ENCODE measurements around the gene GSX2.
"Not testable (repeated sequence)": the region's sequence is repeated elsewhere in the genome, so short reads cannot be mapped to it uniquely, and the experiment has no call there.

The GSX2 gene

DNA sequence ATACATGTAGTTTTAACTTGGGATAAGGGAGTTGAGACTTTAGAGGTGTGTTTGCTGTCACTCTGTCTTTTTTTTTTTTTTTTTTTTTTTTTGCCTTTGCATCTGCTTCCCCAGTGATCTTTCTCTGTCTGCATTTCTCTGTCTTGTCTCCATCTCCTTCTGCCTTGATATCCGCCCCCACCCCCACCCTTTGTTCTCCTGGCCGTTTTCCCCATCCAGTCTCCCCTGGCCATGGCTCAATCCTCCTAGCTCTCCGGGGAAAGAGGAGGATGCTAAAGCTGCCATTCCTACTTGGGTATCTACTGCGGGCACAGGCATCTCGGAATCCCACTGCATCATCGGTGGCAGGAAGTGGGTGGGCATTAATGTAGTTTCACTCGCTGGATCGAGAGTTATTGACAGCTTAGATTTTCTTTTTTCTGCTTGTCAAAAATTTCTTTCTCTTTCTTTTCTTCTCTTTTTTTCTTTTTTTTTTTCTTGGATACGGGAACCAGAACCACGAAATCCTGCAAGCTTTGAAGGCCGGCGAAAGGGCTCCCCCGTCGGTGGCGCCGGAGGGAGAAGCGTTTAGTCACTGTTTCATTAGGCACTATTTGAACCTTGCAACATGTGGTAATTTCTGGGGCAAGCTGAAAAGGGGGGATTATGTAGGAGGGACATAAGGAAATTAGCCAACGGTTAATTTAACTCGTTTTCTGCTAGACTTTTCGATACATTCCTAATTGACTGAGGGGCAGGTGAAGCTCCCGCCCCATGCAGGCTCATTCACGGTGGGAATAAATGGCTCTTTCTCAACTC lies 8.2 kb downstream of the GSX2 start:
- no peak for DNase-seq

DNA sequence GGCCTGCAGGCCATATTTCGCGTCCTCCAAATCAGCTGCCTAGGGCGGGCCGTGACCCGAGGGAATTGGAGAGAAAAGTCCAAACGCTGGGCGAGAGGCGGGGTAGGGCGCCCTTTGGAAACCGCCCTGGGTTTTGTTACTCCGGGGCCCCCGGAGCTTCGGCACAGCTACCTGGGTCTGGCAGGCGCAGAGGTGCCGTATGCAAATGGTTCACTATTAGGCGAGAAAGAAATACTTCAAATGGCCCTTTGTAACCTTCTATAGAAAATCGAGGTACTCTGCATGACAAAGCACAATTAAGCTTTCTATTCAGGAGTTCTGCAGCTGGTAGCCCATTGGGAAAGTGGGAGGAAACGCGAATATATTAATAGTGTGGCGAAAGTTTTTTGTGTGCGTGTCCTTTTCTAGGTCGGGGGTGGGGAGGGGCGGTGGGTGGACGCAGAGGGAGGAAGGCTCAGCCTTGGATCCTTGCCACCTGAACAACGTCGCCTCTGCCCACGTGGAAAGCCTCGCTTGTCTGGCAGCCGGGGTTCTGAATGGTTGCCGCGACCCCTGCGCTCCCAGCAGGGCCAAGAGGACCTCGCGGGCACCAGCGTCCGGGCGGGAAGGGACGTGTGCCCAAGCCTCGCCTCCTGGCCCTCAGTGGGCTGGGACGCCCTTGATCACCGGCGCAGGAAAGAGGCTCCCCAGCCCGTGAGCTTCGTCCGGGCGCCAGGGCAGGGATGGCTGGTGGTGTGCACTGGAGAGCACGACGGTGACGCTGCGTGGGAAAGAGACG lies 9.5 kb downstream of the GSX2 start:
- DNase-seq: no peak

DNA sequence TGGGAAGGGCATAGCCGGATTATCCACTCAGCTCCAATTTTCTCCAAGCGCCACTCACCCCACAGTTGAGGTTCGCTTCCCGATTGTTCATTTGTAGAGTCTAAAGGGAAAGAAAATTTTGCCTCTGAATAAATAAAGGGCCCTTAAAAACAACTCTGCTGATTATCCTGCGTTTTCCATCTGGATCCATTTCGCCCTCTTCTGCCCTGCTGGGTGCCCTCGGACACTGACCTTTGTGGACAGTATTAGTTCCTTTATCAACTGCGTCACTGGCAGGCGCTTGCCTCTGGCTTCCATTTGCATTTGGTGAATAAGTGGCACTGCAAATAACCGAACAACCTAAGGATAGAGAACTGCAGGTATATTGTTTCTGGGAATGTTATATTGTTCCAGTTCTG lies 10.1 kb downstream of the GSX2 start:
- no peak for DNase-seq

DNA sequence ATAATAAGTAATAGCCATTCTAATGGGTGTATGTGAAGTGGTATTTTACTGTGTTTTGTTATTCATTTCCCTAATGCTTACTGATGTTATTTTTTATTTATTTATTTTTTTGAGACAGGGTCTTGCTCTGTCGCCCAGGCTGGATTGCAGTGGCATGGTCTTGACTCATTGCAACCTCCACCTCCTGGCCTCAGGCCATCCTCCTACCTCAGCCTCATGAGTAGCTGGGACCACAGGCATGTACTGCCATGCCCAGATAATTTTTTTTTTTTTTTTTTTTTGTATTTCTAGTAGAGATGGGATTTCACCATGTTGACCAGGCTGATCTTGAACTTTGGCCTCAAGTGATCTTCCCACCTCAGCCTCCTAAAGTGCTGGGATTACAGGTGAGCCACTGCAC lies 13.2 kb downstream of the GSX2 start:
- not testable (repeated sequence) for DNase-seq

DNA sequence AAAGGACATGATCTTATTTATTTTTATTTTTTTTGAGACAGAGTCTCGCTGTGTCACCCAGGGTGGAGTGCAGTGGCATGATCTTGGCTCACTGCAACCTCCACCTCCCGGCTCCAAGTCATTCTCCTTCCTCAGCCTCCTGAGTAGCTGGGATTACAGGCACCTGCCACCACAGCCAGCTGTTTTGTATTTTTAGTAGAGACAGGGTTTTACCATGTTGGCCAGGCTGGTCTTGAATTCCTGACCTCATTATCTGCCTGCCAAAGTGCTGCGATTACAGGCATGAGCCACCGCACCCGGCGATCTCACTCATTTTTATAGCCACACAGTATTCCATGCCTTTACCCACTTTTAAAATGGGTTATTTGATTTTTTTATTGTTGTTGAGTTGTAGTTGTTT lies 16.3 kb downstream of the GSX2 start:
- DNase-seq: not testable (repeated sequence)

DNA sequence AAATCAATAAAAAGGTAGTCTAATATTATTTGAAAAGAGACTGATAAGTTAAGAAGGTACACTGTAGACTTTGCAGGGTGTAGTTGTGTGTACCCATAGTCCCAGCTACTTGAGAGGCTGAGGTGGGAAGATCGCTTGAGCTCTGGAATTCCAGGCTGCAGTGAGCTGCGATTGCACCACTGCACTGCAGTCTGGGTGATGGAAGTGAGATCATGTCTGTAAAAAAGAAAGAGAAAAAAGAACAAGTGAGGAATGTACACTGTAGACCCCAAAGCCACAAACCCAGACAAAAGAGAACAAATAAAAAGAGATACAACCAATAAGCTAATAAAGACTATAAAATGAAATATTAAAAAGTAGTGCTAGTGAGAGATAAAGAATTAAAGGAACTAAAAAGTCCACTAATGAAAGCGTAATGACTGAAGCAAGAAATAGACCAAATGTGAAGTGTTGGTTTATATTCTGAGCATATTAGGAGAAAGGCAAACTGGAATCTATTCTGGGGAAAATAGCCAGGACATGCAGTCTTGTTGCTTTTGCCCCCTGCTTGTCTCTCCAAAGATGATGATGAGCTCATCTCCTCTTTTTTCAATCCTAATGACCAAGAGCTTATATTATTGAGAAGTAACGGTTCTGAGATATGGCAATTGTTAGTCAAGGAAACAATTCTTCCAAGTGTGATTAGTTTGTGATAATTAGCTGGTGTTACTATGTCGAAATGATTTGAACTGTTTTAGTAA lies 19.1 kb downstream of the GSX2 start:
- no peak for DNase-seq

DNA sequence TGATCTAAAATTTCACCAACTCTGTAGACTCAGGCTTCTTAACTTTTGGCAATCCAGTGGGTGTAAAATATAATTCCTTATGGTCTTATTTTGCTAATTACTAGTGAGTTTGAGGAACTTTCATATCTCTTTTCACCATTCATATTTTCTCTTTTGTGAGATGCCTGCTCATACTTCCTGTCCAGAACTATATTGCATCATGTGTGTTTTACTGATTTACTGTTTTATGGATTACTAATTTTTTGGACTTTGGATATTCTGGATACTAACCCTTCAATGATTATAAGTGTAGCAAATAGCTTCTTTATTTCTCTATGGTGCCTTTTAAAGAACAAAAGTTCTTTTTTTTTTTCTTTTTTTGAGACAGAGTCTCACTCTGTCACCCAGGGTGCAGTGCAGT lies 20.6 kb downstream of the GSX2 start:
- DNase-seq: no peak

DNA sequence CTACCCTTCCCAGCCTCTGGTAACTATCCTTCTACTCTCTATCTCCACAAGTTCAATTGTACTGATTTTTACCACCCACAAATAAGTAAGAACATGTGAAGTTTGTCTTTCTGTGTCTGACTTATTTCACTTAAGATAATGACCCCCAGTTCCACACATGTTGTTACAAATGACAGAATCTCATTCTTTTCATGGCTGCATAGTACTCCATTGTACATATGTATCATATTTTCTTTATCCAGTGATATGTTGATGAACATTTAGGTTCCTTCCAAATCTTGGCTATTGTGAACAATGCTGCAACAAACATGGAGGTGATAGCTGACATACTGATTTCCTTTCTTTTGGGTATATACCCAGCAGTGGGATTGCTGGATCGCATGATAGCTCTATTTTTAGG lies 27.7 kb downstream of the GSX2 start:
- no peak for DNase-seq

DNA sequence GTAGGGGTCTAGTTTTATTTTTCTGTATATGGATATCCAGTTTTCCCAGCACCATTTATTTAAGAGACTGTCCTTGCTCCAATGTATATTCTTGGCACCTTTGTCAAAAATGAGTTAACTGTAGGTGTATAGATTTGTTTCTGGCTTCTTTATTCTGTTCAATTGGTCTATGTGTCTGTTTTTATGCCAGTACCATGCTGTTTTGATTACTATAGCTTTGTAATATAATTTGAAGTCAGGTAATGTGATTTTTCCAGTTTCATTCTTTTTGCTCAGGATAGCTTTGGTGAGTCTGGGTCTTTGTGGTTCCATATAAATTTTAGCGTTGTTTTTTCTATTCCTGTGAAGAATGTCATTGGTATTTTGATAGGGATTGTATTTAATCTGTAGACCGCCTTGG lies 28.7 kb downstream of the GSX2 start:
- DNase-seq: not testable (repeated sequence)

DNA sequence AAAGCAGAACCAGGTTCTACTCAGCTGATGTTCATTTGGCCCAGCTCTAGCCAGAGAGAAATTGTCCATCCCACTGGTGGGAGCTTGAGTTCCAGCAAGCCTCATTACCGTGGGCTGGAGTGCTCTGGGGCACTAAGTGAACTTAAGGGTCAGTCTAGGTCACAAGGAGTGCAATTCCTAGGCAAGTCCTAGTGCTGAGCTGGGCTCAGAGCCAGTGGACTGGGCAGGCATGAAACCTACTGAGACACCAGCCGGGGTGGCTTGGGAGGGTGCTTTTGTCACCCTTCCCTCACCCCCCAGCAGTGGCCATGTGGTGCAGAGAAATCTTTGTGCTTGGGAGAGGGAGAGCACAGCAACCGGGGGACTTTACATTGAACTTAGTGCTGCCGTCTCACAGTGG lies 39.4 kb downstream of the GSX2 start:
- no peak for DNase-seq

DNA sequence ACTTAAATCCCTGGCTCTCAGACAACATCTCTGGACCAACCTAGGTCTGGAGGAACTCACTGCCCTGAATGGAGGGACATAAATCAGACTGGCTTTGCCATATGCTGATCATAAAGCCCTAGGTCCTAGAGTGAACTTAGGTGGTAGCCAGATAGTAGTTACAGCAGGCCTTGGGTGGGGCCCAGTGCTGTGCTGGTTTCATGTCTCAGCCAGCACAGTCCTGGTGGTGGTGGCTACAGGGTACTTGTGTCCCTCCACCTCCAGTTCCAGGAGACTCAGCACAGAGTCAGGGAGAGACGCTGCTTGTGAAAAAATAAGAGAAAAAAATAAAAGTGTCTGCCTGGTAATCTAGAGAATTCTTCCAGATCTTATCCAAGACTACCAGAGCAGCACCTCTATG lies 40.3 kb downstream of the GSX2 start:
- DNase-seq: no peak

DNA sequence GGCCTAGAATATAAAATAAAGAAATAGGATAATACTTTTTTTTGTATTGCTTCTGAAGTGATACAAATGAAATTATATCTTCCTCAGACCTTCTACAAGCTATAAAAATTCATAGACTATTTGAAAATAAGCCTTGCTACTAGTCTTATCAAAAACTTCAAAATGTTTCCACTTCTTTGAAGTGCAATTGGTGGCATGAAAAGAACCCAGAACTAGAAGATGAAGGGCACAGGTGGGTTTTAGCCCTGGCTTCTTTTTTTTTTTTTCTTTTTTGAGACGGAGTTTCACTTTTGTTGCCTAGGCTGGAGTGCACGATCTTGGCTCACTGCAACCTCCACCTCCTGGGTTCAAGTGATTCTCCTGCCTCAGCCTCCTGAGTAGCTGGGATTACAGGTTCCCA lies 44.2 kb downstream of the GSX2 start:
- DNase-seq: no peak

DNA sequence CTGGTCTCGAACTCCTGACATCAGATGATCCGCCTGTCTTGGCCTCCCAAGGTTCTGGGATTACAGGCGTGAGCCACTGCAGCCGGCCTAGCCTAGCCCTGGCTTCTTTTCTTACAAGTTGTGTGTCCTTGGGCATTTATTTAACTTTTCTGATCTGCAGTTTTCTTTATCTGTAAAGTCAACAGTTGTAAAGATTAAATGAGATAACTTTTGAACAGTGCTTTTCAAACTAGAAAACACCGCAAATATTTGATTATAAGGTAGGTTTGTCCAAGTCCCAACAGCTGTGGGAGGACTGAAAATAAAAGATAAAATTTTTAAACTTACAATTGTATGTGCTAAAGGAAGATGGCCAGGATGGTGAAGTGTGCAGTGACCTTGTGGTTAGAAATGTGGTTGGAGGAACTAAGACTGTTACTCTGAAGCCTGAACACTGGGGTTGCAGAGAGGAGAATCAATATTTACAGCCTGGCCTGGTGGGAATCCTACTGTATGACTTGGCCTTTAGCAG lies 44.8 kb downstream of the GSX2 start:
- DNase-seq: no peak

DNA sequence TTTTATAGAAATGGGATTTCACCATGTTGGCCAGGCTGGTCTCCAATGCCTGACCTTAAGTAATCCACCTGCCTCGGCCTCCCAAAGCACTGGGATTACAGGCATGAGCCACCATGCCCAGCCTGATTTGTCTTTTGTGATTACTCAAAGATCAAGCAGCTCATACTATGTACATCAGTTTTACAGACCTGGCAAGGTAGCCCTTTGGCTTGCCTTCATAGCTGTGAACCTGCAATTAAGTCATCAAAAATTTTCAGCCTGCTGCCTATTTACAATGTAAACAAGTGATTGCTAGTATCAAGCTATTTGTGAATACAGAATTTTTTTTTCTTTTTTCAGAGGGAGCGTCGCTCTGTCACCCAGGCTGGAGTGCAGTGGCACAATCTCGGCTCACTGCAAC lies 46.2 kb downstream of the GSX2 start:
- DNase-seq: no peak

DNA sequence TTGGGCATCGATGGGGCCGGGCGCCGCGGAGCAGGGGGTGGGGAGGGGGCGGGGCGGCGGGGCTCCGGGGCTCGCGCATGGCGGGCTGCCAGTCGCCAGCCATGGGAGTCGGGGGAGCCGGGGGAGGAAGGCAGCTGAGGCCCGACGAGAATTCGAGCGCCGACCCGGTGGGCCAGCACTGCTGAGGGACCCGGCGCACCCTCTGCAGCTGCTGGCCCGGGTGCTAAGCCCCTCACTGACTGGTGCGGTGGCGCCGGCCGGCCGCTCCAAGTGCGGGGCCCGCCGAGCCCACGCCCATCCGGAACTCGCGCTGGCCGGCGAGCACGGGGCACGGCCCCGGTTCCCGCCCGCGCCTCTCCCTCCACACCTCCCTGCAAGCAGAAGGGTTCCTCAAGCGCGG lies 49.4 kb downstream of the GSX2 start:
- no peak for DNase-seq
